Upper lobe of right lung (tissue), 1 donor: ENCODE results near the gene FOXK2. TPM values are rescaled to one million over a fixed set of nuclear protein-coding genes. Genes with fewer than 3 reads are reported as not detected.

Experiments used
- ATAC-seq: fragments of 200-7000 bp; cut with Tn5 transposase; one replicate; pipeline ENCODE4 v1.9.1; 2020; ENCODE audit warnings: mild to moderate bottlenecking, moderate library complexity
- DNase-seq: peaks from one replicate; pipeline ENCODE4 v3.0.0-alpha.2; 2020
- H3K27ac ChIP-seq: fragments of 200-600 bp; one replicate; pipeline ENCODE4 v1.8.0; 2022
- H3K27me3 ChIP-seq: fragments of 200-600 bp; one replicate; pipeline ENCODE4 v1.8.0; 2022; ENCODE audit warnings: mild to moderate bottlenecking
- H3K36me3 ChIP-seq: fragments of 200-600 bp; one replicate; pipeline ENCODE4 v1.8.0; 2022
- H3K4me1 ChIP-seq: fragments of 200-600 bp; one replicate; pipeline ENCODE4 v1.8.0; 2022
- H3K4me3 ChIP-seq: fragments of 200-600 bp; one replicate; pipeline ENCODE4 v1.8.0; 2022; ENCODE audit warnings: mild to moderate bottlenecking
- H3K9me3 ChIP-seq: fragments of 200-600 bp; one replicate; pipeline ENCODE4 v1.8.0; 2022
- intact Hi-C: fragments of 100-400 bp; cut with DNase I; formaldehyde crosslinking; loops from one replicate; pipeline ENCODE4 v1.11.0; 2022
- total RNA-seq: library from RNA; stranded (reverse); fragmentation: NEBNext Ultra II Directional; extraction: Animal tissue kit (Norgen Biotek cat#: 25700); gene quantifications from one replicate; pipeline ENCODE4 v1.2.1, GENCODE V29; 2021
- TF ChIP-seq, protein P1 (sequence below): fragments of 200-600 bp; IDR thresholded peaks from one replicate; pipeline ENCODE4 v1.8.0; 2022; ENCODE audit warnings: antibody characterized with exemption
- donor health status: DM: no; HTN: yes; CAD: no; lungs with severe emphysema.

The FOXK2 gene
- total RNA-seq, 1 donor from 2014 or later: 62.4 TPM

DNA sequence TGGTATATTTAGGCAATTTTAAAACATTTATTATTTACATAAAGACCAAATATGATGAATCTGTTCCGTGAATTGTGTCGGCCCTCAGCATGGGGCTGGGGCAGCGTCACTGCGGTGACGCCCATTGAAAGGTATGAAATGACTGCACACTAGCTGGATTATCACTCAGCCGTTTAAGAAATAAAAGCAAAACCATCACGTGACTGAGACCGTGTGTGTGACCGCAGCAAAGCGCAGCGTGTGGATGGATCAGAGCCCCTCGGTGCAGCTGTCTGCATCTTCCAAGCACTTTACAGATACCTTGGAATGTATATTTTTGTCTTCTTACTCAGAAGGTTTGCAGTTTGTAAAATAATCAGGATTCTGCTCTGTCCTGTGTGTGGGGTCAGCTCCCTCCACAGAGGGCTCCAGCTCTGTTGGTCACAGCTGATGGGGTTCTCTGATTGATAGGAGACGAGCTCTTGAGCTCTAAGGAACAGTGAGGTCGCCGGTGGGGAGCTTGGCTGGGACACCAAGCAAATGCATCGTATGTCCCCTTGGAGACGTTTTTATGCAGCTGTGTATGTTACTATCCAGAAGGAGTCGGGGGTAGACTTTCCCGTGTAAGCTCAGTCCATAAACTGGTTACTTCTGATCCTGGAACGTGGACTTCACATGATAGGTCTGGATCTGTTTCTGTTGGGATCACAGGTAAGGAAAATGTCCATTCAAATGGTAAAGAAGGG, 83.6 kb downstream of the FOXK2 start:
- H3K4me1 ChIP-seq: peaks cover 30% of the 10 kb centered on the region
- DNase-seq: no peak
- H3K9me3 ChIP-seq: no peaks in the 10 kb centered on the region
- H3K36me3 ChIP-seq: peaks cover 48% of the 10 kb centered on the region
- H3K27ac ChIP-seq: peak overlapping the region; percentile 77
- TF ChIP-seq, protein P1, sequence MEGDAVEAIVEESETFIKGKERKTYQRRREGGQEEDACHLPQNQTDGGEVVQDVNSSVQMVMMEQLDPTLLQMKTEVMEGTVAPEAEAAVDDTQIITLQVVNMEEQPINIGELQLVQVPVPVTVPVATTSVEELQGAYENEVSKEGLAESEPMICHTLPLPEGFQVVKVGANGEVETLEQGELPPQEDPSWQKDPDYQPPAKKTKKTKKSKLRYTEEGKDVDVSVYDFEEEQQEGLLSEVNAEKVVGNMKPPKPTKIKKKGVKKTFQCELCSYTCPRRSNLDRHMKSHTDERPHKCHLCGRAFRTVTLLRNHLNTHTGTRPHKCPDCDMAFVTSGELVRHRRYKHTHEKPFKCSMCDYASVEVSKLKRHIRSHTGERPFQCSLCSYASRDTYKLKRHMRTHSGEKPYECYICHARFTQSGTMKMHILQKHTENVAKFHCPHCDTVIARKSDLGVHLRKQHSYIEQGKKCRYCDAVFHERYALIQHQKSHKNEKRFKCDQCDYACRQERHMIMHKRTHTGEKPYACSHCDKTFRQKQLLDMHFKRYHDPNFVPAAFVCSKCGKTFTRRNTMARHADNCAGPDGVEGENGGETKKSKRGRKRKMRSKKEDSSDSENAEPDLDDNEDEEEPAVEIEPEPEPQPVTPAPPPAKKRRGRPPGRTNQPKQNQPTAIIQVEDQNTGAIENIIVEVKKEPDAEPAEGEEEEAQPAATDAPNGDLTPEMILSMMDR: no peak
- H3K4me3 ChIP-seq: no peak overlapping the region
- intact Hi-C loops: no loop called here
- H3K27me3 ChIP-seq: no peaks in the 10 kb centered on the region
- no peak for ATAC-seq

DNA sequence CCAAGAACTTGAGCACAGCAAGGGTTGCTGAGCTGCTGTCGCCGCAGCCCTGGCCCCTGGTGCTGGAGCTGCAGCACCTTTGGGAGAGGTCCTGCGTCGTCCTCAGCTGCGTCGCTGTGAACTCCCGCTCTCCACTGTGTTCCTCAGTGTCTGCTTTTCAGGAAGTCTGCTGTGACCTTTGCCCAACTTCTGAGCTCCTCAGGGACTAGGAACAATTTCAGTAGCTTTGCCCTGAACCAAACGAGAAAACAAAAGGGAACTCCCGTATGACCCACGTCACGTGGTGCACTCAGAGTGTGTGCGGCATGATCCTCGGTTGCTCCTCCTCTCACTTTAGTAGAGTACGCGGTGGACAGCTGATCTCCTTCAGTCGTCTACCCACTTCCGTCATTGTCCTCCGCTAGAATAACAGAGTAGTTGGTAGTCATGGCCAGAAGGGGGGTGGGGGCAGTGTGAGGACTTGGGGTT, 84.5 kb downstream of the FOXK2 start:
- intact Hi-C loops: no loop called here
- peaks cover 42% of the 10 kb centered on the region for H3K36me3 ChIP-seq
- no peaks in the 10 kb centered on the region for H3K9me3 ChIP-seq
- H3K4me3 ChIP-seq: peak overlapping the region; percentile 19
- DNase-seq (peak; percentile 90), ATAC-seq (peak; percentile 94)
- peaks cover 30% of the 10 kb centered on the region for H3K4me1 ChIP-seq
- no peaks in the 10 kb centered on the region for H3K27me3 ChIP-seq
- H3K27ac ChIP-seq: peak overlapping the region; percentile 77
- TF ChIP-seq, protein P1: no peak

DNA sequence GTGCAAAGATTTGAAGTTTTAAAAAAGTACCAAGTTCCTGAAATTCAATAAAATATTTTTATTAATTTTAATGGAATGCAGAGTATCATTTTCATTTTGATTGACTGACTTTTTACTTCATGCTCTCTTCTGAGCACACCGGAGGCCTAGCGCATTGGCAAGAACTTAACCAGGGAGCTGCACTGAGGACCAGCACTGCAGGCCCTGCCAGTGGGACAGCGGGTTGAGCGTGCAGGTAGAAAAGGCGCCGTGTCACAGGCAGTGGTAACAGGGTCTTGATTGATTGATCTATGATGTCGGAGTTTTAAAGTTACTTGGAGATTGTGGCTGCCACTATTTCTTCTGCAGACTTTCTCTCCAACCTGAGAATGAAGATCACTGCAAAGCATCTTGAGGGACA, 85.0 kb downstream of the FOXK2 start:
- DNase-seq (no peak), ATAC-seq (no peak)
- Histone ChIP-seq H3K27me3 (no peaks in the 10 kb centered on the region), H3K36me3 (peaks cover 43% of the 10 kb centered on the region), H3K4me3 (no peak overlapping the region), H3K9me3 (no peaks in the 10 kb centered on the region), H3K27ac (peak overlapping the region; percentile 77), H3K4me1 (peaks cover 30% of the 10 kb centered on the region)
- TF ChIP-seq, protein P1: no peak
- intact Hi-C loops: no loop called here

DNA sequence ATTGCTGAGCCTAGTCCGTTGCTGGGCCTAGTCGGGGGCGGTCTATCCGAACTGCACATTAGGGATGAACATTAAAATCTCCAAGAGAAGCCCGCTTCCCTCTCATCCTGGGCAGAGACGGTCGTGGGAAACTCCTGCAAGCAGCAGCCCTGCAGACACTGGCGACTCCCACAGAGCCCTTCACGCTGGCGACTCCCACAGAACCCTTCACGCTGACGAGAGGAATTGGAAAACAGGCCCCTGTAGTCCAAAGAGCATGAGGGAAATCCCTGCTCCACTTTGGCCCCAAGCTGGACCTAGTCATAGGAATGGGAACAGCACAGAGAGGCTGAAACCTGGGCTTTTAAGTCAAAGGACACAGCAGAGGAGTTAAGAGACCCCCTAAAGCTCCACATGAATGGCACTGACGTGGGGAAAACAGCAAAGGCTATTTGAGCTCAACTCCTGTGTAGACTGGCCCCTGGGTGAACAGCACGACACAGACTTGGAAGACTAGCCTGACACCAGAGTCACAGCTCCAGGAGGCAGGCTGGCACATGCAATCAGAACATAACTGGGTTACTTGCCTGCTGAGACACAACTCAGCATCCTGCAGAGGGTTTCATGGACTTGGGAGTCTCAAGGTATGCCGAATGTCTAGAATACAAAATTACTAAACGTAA, 86.5 kb downstream of the FOXK2 start:
- Histone ChIP-seq H3K4me3 (no peak overlapping the region), H3K9me3 (no peaks in the 10 kb centered on the region), H3K27me3 (no peaks in the 10 kb centered on the region), H3K27ac (peak overlapping the region; percentile 30), H3K4me1 (peaks cover 31% of the 10 kb centered on the region), H3K36me3 (peaks cover 43% of the 10 kb centered on the region)
- DNase-seq (no peak), ATAC-seq (no peak)
- TF ChIP-seq, protein P1: no peak
- intact Hi-C loops: no loop called here

DNA sequence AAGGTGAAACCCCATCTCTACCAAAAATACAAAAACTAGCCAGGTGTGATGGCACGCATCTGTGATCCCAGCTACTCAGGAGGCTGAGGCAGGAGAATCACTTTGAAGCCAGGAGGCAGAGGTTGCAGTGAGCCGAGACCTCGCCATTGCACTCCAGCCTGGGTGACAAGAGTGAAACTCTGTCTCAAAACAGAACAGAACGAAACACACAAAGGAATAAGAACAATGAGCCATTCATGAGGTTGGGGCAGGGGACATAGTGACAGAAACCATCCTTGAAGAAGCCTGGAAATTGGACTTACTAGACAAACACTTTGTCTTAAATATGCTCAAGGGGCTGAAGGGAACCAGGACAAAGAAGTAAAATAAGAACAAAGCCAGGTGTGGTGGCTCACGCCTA, 89.3 kb downstream of the FOXK2 start:
- no peaks in the 10 kb centered on the region for H3K27me3 ChIP-seq
- H3K36me3 ChIP-seq: peaks cover 17% of the 10 kb centered on the region
- TF ChIP-seq, protein P1: no peak
- ATAC-seq (no peak), DNase-seq (no peak)
- peaks cover 18% of the 10 kb centered on the region for H3K4me1 ChIP-seq
- H3K27ac ChIP-seq: no peak overlapping the region
- intact Hi-C loops: no loop called here
- H3K9me3 ChIP-seq: no peaks in the 10 kb centered on the region
- H3K4me3 ChIP-seq: no peak overlapping the region
